HG03175 (cell line): Measurements from ENCODE around the gene IKBKE.

Experiments used
- ATAC-seq: cut with Tn5 transposase; IDR thresholded peaks from one replicate; pipeline ENCODE4 v1.9.1; 2021; ENCODE audit warnings: mild to moderate bottlenecking, moderate library complexity; ENCODE audit not compliant: unreplicated experiment

IKBKE gene

DNA sequence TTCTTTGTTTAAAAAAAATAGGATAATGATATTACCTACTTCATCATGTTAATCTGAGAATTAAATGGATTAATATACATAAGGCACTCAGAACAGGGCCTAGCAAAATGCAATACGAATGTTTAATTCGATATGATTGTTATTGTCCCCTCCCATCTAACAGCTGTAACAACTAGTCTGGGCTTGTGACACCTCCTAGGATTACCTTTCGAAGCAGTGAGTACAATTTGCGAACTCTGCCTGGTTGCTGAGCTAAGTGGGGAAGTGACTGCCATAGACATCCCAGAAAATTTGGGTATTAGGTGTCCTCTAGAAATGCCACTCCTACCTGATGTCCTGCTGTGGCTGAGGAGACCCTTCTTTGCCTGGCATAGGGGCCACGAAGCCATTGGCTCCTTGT lies 40.1 kb downstream of the IKBKE start:
- no peak for ATAC-seq

DNA sequence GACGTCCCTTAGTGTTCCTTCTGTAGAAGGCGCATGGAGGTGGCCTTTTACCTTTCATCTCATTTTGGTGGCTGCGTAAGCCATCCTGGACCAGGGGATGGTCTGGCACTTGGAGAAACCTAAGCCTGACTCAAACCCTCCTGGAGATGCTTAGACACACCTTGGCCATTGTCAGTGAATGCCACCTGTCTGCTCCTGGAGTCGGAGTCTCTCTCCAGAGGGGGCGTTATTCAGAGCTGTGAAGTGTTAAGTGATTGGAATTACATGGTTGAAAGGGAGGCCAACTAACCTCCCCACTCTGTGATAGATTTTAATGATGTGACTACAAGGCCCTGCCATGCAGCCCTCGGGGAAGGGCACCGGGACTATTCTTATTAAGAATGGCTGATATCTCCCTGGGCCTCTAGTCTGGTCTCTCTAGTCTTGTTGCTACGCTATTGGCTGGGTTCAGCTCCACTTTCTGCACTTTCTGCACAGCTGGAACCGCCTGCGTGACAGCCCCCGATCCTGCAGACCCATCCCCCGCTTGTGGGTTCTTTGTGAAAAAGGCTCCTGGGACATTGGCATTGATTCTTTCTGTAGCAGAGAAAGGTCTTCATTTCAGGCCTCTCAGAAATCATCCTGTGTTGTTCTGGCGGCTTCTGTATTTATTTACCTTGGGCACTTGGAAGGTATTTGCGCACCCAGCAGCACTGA lies 41.2 kb downstream of the IKBKE start:
- no peak for ATAC-seq

DNA sequence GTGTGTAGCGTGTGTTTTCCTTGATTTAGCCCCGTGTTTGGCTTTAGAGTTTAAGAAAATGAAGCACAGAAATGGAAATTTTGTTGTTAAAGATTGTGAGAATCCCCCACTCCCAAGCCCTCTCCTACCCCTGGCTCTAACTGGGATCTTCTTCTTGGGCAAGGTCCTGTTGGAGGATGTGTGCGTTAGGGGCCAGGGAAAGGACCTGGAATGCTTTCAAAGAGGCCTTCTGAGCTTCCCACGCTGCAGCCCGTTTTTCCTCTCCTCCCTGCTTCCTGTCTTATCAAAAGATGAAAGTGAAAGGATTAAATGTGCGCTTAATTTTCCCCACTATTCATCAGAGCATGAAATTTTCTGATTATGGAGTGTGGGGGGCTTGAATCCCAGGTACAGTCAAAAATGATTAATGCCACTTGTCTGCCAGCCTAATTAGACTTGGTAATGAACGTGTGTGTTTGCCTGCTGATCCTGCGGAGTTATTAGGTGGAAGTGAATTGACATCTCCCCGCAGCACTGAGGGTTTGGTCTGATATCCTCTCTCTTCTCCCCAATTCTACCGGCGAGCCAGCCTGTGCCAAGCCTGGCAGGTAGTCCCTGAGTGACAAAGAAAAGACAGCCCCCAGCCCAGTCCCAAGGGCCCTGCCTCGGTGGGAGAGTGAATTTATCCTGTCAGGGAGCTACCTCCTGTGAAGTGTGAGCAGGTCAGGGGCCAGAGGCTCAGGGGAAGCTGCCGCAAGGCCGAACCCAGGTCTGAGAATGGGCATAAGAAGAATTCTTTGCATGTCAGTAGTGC lies 42.0 kb downstream of the IKBKE start:
- ATAC-seq, result no peak

DNA sequence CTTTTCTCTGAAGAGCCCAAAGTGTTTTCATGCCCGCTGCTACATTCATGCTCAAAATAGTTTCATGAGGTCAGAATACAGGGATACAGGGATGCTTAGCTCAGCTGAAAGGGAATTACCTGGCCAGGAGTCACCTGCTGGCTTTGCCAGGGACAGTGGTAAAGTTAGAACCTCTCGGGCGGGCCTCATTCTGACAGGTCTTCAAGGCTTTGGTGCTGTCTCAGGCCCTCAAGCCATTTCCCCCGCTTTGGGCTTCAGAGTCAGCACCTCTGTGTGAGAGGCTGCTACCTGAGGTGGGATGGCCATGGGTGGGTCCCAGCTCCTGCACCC lies 42.5 kb downstream of the IKBKE start:
- ATAC-seq, result no peak

DNA sequence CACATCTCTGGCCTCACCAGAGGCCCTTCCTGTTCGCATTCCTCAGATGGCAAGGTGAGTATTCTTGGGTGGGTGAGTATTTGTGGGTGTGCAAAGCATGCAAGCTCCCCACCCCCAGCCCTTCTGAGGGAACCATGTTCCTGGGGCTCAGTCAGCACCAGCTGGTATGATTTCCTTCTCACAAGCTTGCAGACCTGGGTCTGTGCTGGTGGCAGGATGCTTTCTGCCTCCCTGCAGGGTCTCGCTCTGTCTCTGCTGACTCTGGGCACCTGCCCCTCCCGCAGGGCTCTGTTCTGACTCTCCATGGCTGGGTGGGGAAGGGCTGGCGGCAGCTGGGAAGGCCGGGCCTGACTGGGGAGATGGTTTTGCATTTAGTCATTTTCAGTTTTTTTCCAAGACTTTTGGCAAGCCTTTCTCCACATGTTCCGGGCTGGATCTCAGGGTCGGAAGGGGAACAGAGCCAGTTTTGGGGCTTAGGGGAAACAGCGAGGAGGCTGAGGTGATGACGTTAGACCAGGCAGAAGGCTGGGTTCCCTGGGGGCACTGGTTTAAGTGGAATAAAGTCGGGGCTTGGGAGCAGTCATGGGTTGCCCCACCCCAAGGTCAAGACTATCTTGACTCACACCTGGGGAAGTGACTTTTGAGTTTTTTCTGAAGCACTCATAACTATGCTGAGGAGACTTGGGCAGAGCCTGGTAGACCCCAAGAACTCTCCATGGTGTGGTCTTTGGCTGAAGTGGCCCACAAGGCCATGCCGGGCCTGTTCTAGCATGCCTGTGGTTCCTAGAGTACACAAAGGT lies 43.2 kb downstream of the IKBKE start:
- ATAC-seq, result no peak

DNA sequence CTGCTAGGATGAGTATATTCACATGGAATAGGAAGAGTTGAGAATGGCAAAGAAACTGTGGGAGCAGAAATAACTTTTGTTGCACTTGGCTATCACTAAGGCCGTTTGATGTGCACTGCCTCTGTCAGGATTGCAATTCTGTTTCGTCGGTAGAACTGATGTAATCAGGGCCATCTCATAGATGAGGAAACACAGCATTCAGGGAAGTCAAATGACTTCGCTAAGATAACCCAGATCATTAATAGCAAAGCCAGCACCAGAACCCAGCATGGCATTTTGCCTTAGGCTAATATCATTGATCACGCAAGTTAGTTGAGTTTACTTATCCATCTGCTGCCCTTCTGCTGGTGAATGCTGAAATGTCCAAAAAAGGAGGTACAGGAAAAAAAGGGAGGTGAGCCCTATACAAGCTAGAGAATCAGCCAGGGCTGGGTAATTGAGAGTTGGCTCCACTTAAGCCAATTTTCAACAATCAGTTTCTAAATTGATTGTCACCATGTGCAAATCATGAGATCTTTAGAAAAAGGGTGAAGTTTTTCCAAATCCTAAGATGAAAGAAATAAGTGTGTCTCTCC lies 44.6 kb downstream of the IKBKE start:
- ATAC-seq, result no peak

DNA sequence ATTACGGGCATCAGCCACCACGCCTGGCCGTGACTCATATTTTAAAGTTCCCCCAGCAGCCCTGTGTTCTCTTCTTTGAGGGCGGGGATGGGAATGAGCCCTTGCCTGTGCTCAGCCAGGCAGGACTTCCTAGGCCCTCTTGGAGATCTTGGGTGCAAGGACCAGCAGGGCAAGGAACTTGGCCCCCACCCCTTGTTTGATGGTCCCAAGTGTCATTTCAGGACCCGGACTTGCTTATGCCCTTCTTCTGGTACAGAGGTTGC lies 46.4 kb downstream of the IKBKE start:
- no peak for ATAC-seq

DNA sequence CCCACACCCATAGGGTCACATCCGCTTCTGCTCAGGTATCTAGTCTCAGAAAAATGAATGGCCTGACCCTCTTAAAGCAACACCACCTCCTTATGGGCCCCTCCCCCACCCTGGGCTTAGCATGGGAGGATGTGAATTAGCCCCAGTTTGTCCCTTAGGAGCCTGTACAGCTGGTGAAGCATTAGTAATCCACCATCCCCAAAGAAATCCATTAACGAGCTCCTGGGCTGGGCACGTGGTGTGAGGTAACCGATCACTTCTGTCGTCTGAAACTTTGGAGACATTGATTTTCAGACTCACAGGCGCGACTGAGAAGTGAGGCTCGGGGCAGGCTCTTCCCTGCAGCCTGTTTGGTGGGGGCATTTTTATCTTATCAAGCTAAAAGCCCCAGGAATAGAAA lies 47.5 kb downstream of the IKBKE start:
- no peak for ATAC-seq

DNA sequence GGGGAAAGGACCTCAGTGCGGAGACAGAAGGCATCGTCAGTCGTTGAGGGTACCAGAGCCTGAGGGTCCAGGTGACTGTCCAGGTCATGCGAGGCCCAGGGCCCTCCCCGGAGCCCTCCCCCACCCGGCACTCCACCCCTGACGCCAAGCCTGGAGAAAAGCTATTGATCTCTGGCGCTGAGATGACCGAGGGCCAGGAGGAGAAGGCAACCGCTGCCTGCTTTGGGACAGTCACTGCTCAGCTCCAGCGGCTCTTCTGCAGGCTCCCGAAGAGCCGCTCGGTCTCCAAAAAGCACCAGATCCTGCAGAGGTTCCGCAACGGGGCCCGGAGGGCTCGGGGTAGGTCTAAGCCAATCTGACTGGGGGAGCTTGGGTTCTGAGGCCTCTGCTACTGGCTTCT lies 47.9 kb downstream of the IKBKE start:
- ATAC-seq, result no peak

DNA sequence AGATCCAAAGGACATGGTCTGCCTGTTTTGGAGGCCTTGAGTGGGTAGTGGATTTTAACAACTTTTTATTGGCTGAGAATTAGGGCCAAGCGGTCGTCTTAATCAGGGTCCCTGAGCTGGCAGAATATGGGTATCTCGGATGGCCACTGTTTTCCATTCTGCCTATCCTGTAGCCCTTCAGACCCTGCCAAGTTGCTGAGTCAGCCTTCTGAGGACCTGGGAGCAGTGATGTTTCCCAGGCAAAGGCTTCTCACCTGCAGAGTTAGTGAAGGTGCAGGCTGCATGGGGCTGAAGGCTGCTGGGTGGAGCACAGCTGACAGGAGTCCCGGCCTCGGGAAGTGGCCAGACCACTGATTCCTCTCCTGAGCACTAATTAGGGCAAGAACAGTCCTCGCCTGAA lies 48.5 kb downstream of the IKBKE start:
- ATAC-seq, result no peak

DNA sequence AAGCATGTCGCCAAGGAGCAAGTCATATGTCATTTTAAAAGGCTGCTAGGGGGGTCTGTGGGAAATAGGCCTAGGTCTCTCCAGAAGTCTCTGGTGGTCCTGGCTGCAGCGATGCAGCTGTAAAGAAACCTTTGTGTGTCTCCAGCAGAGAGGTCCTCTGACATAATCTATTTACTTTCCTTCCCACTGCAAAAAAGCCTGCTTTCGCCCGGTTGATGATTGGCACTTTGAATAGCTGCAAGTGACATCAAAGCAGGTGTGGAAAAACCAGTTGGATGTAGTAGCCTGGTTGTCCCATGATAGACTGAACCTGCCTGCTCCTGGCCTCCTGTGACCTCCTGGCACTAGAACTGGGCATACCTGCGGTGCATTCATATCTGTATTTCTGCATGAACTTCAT lies 50.9 kb downstream of the IKBKE start:
- no peak for ATAC-seq

DNA sequence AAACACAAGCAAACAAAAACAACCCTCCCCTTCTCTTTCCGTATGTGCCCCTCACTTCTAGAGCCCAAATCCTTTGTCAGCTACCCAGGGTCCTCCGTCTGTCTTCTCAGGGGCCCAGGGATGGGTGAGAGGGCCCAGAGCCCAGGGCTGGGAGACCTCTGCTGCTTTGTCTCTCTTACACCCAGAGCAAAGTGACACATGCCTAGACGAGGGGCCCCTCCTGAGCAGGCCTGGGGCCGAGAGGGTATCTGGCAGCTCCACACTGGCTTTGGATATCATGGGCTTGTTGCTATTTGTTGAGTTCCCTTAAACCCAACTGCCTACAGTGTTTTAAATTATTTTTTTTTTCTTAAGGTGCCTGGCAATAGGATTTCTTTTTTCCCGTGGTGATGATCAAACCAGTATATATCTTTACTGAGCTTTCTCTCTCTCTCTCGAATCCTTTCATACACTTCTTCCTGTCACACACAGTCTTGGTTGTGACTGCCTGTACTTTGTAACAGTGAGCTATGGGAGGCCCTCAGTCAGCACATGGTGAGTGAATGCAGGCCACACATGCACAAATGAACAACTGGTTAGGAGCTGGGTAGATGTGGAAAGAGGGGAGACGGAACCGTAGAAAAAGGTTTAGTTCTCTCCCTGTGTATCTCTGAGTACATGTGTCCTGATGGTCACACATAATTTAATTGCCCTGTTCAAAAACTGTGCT lies 51.6 kb downstream of the IKBKE start:
- ATAC-seq, result no peak

DNA sequence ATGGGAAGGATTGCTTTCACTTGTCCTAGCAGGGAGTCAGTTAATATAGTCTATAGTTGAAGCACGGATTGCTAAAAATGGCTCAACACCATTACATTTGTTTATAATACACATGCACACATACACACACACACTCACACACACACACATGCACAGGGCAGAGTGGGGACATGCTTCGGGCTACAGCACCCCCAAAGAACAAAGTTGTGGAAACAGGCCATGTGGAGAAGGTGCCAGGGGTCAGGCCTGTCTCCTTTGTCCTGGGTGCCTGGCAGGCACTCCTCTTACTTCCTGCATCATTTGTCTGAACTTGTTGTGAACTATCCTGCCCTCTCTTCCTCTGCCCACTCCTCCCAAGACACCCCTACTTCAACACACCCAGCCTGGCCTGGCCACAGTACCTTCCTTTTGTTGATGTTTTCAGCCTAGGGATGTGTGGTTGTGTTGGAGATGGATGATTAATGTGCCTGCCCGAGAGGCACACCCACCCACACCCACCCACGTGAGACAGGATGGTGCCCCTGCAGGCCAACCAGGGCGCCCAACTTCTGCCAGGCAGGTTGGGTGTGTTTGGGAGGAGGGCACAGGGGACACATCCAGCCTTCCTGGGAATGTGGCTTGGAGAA lies 54.6 kb downstream of the IKBKE start:
- ATAC-seq, result no peak

DNA sequence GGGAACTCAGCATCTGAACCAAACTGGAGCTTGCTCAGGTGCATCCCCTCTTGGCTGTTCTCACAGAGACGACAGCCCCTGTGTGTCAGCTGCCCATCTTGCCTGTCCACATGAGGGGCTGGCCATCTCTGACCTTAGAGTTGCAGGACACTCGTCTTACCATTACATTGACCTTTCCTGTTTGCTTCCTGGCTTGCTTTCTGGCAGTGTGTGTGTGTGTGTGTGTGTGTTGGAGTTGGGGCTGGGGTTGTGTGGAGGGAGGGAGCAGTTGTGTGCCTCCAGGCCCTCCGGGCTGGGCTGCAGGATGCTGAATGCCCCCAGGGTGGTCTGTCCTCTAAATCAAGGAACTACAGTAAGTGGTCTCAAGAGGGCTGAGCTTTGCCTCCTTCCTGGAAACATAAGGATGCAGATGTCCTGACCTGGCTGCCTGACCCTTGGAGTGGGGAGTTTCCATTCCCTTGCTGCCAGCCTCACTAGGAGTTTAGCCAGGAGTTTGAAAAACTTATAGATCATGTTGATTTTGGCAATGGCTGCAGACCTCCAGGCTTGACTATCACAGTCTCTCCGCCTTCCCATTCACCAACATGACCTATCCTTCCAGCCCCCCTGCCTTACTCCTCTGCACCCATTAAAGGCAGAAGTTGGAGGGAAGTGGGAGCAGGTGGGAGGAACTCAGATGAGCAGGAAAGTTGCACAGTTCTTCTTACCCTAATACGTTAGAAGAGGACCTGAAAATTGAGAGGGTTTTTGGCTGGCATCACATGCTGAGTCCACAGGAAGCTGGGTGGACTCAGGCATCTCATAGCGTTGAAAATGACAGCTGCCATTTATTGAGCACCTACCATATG lies 56.0 kb downstream of the IKBKE start:
- ATAC-seq, result no peak

DNA sequence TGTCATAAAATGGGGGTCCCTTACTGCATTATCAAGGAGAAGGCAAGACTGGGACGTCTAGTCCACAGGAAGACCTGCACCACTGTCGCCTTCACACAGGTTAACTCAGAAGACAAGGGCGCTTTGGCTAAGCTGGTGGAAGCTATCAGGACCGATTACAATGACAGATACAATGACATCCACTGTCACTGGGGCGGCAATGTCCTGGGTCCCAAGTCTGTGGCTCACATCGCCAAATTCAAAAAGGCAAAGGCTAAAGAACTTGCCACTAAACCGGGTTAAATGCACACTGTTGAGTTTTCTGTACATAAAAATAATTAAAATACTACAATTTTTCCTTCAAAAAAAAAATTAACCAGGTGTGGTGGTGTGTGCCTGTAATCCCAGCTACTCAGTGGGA lies 59.1 kb downstream of the IKBKE start:
- ATAC-seq, result no peak

DNA sequence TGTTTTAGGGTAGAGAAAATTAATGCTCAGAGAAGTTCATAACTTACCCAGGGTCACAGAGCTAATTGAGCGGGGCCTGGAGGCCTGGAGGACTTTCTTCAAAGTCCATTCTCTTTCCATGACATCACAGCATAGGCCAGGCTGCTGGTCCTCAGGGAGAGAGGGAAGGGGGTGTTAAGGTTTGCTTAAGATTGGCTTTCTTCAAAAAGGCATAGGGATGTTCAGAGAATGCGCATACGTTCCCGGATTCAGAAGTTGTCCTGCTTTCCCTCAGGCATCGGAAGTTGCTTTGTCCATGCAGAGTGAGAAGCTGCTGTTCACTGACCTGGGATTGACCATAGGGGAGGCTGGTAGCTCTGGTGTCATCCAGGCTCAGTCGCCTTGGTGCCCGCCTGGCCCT lies 62.1 kb downstream of the IKBKE start:
- ATAC-seq, result no peak

DNA sequence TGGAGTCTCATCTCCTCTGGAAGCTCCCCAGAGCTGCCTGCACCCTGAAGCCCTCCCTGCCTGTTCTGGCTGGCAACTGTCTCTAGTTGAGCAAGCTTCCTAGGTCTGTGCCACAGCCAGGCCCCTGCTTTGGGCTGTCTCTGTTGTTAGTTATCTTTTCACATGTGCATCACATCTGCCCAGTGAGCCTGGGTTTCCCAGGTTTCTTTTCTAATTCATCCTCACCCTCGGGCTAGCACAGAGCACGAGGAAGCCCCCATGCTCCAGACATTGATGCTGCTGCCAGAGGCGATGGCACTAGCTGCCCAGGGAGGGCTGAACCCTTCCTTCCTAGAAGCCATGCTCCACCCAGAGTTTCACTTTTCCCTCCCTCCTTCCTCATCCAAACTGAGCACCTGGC lies 64.3 kb downstream of the IKBKE start:
- ATAC-seq, result no peak

DNA sequence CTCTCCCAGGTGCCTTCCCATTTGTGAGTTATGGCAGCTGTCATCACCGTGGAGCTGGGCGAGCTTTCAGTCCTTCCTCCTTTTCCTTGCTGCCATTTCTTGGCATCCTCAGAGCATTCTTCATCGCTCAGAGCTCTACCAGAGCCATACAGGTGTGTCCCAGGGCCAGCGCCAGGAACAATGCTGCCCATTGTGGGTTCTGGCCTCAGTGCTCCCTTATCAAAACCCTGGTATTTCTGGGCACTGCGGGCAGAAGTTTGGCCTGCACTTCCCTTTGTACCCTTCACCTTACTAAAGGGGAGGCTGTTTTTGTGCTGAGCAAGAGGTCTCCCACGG lies 65.5 kb downstream of the IKBKE start:
- no peak for ATAC-seq

DNA sequence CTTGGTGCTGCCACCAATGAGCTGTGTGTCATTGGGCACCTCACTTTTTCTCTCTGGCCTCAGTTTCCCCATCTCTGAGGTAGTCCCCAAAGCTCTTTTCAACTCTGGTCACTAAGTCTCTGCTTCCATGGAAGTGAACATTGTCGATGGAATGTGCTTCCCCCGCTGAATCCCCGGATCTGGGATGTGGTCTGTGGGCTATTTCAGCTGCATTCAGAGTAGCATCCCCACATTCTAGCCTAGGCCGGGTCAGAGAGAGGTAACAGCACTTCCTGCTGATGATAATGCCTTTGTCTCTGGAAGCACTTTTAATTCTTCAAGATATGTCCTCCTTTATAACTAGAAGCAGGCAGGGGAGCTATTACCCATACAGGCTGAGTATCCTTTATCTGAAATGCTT lies 66.9 kb downstream of the IKBKE start:
- ATAC-seq, result no peak
